HCEC 1CT (cell line): ENCODE measurements around the gene CACNA1C.
"Not testable (repeated sequence)": the region's sequence is repeated elsewhere in the genome, so short reads cannot be mapped to it uniquely, and the experiment has no call there.

Source experiments
- DNase-seq: peaks from one replicate; pipeline ENCODE4 v3.0.0-alpha.2; 2017

CACNA1C gene

GRCh38 chr12:2240390-2240789 lies 187.6 kb downstream of the CACNA1C start:
- no peak for DNase-seq

- DNase-seq = no peak
Observed at GRCh38 chr12:2240984-2241383, 188.2 kb downstream of the CACNA1C start.

GRCh38 chr12:2242216-2242615 lies 189.4 kb downstream of the CACNA1C start:
- no peak for DNase-seq

- no peak for DNase-seq
Observed at GRCh38 chr12:2242816-2243215, 190.0 kb downstream of the CACNA1C start.

- DNase-seq = no peak
Observed at GRCh38 chr12:2243275-2243674, 190.5 kb downstream of the CACNA1C start.

GRCh38 chr12:2244013-2244861 lies 191.4 kb downstream of the CACNA1C start:
- peak; percentile 89 for DNase-seq

GRCh38 chr12:2246358-2246757 lies 193.6 kb downstream of the CACNA1C start:
- DNase-seq = no peak

GRCh38 chr12:2247120-2247519 lies 194.3 kb downstream of the CACNA1C start:
- no peak for DNase-seq

GRCh38 chr12:2247596-2247995 lies 194.8 kb downstream of the CACNA1C start:
- no peak for DNase-seq

- peak; percentile 75 for DNase-seq
Observed at GRCh38 chr12:2248087-2248900, 195.5 kb downstream of the CACNA1C start.

GRCh38 chr12:2248901-2249381 lies 196.2 kb downstream of the CACNA1C start:
- peak; percentile 30 for DNase-seq

GRCh38 chr12:2250797-2251196 lies 198.0 kb downstream of the CACNA1C start:
- DNase-seq = no peak

GRCh38 chr12:2251526-2252209 lies 198.9 kb downstream of the CACNA1C start:
- DNase-seq = no peak

GRCh38 chr12:2255311-2255710 lies 202.5 kb downstream of the CACNA1C start:
- no peak for DNase-seq

- not testable (repeated sequence) for DNase-seq
Observed at GRCh38 chr12:2255731-2256130, 202.9 kb downstream of the CACNA1C start.

GRCh38 chr12:2256453-2256852 lies 203.7 kb downstream of the CACNA1C start:
- DNase-seq = peak; percentile 86

- DNase-seq = peak; percentile 66
Observed at GRCh38 chr12:2256915-2257314, 204.1 kb downstream of the CACNA1C start.

GRCh38 chr12:2258025-2258424 lies 205.2 kb downstream of the CACNA1C start:
- DNase-seq = no peak

GRCh38 chr12:2259369-2259768 lies 206.6 kb downstream of the CACNA1C start:
- DNase-seq = no peak

GRCh38 chr12:2260441-2260840 lies 207.7 kb downstream of the CACNA1C start:
- no peak for DNase-seq

GRCh38 chr12:2261708-2262107 lies 208.9 kb downstream of the CACNA1C start:
- DNase-seq = no peak

- no peak for DNase-seq
Observed at GRCh38 chr12:2262449-2262848, 209.7 kb downstream of the CACNA1C start.

GRCh38 chr12:2263901-2264300 lies 211.1 kb downstream of the CACNA1C start:
- DNase-seq = no peak
